ENCODE data around the gene SRBD1. TPM values are rescaled to one million over a fixed set of nuclear protein-coding genes. Genes with fewer than 3 reads are reported as not detected.

SRBD1 gene
- total and polyA plus RNA-seq, 7 donors = 2.3 to 6.4 (median 4.0) TPM

DNA sequence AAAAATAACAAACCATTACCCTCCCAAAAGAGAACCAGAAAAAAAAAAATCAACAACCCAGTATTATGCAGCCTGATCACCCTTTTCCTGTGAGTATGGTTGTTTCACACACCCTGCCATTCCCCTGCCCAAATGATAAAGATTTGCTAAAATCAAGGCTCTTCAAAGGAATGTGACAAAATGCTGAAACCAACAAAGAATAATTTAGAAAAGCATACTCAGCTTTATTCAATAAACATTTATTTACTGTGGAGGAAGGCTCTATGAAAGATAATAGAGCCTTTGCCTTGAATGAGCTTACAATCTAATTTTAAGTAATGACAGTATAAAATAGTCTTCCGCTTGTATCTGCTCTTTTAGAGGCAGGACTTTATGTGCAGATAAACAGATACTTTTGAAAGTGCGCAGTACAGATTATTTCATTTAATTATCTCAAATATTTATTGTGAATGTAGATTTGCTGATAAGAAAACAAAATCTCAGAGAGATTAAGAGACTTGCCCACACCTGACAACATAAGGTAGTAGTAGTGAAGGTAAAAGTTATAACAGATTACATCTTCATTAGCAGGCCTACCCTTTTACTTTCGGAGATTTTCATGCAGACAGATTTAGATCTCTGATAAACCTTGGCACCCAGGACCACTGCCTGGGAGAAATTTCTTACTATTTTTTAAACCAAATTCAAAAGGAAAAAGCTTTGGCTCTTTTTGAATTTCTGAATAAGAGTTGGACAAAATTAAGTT lies 211.9 kb downstream of the SRBD1 start:
- no peaks in the 10 kb centered on the region for H3K27me3 ChIP-seq (ENCODE audit: insufficient read depth in 3 of 3, low read length in 2 of 3)
- no peak for ATAC-seq
- intact Hi-C loops (cut with DNase I) = no loop called here
- DNase-seq = no peak
- H3K4me3 ChIP-seq = no peak overlapping the region
- H3K36me3 ChIP-seq (ENCODE audit: insufficient read depth in 1 of 2, low read depth in 1 of 2) = no peaks in the 10 kb centered on the region
- TF ChIP-seq, protein P1, sequence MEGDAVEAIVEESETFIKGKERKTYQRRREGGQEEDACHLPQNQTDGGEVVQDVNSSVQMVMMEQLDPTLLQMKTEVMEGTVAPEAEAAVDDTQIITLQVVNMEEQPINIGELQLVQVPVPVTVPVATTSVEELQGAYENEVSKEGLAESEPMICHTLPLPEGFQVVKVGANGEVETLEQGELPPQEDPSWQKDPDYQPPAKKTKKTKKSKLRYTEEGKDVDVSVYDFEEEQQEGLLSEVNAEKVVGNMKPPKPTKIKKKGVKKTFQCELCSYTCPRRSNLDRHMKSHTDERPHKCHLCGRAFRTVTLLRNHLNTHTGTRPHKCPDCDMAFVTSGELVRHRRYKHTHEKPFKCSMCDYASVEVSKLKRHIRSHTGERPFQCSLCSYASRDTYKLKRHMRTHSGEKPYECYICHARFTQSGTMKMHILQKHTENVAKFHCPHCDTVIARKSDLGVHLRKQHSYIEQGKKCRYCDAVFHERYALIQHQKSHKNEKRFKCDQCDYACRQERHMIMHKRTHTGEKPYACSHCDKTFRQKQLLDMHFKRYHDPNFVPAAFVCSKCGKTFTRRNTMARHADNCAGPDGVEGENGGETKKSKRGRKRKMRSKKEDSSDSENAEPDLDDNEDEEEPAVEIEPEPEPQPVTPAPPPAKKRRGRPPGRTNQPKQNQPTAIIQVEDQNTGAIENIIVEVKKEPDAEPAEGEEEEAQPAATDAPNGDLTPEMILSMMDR (IDR thresholded peaks at IDR 0.05) = no peak
- no peak overlapping the region for H3K27ac ChIP-seq
- H3K4me1 ChIP-seq = peaks cover 10% of the 10 kb centered on the region
- H3K9me3 ChIP-seq = no peaks in the 10 kb centered on the region
- WGBS, 3 donors = 92 to 97% (median 96%) methylated on average over 3 of the region's 3 CpGs

DNA sequence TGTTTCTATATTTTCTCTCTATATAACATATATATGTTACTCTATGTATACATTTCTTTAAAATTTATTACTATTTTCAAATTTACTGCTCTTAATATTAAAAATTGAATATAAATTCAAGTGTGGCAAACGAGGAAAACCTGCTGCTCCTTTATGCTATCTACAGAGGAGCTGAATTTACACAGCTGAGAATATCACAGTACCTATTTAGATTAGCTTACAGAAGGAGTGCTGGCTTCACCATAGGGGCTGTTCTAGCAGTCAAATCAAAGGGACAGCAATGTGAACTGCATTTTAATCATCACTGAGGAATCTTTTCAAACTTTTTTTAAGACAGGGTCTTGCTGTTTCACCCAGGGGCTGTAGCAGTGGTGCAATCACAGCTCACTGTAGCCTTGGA lies 213.8 kb downstream of the SRBD1 start:
- Histone ChIP-seq H3K4me3 (no peak overlapping the region), H3K9me3 (no peaks in the 10 kb centered on the region), H3K27ac (no peak overlapping the region), H3K27me3 (ENCODE audit: insufficient read depth in 3 of 3, low read length in 2 of 3) (no peaks in the 10 kb centered on the region), H3K4me1 (peaks cover 10% of the 10 kb centered on the region), H3K36me3 (ENCODE audit: insufficient read depth in 1 of 2, low read depth in 1 of 2) (peaks cover 0 to 5% of the 10 kb centered on the region in 2 donors)
- WGBS, 3 donors = 85 to 94% (median 90%) methylated on average over 1 of the region's 1 CpG
- no peak for ATAC-seq
- no peak for DNase-seq
- TF ChIP-seq, protein P1 (IDR thresholded peaks at IDR 0.05) = no peak
- intact Hi-C loops (cut with DNase I) = no loop called here

DNA sequence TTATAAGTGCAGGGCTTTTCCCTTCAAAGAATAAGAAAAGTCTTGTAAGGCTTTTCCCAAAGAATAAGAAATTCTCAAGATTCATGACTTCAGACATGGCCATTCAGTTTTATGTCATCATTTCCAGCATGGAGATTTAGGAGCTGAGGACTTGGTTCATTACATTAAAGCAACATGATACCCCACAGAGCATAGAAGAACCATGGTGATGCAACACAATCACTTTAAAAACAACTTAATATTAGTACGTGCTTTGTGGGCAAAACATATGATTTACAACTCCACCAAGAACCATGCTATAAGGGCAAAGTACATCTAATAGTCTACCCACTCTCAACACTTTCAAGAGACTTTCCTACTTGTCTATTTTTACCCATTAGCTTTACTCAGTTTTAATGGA lies 214.4 kb downstream of the SRBD1 start:
- DNase-seq (no peak), ATAC-seq (no peak)
- no peaks in the 10 kb centered on the region for H3K9me3 ChIP-seq
- peaks cover 10% of the 10 kb centered on the region for H3K4me1 ChIP-seq
- WGBS, 3 donors = 33 to 46% (median 40%) methylated on average over 1 of the region's 1 CpG
- peaks cover 0 to 5% of the 10 kb centered on the region in 2 donors for H3K36me3 ChIP-seq (ENCODE audit: insufficient read depth in 1 of 2, low read depth in 1 of 2)
- intact Hi-C loops (cut with DNase I) = no loop called here
- H3K27me3 ChIP-seq (ENCODE audit: insufficient read depth in 3 of 3, low read length in 2 of 3) = no peaks in the 10 kb centered on the region
- TF ChIP-seq, protein P1 (IDR thresholded peaks at IDR 0.05) = no peak
- no peak overlapping the region for H3K4me3 ChIP-seq
- H3K27ac ChIP-seq = no peak overlapping the region

DNA sequence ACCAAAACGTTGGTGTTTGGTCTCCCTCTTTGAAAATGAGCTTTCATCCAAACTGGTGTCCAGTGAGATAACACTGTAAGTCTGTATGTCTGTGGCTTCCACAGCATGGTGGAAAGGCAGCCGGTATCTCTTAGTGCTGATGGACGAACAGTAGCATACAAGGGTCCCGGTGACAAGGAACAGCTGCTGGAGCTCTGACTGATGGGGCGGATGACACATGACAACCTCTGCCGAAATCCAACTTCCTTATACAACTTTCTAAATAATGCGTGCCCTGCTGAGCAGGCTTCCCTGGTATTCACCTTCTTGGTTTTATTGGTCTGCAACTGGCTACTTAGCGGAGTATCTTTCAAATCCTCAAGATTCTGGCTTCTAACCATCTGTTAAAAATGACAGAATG lies 216.2 kb downstream of the SRBD1 start:
- ATAC-seq = peak in 1 of 4 donors; percentile 78
- H3K36me3 ChIP-seq (ENCODE audit: insufficient read depth in 1 of 2, low read depth in 1 of 2) = peaks cover 0 to 5% of the 10 kb centered on the region in 2 donors
- intact Hi-C loops (cut with DNase I) = no loop called here
- 82 to 84% (median 83%) methylated on average over 8 of the region's 8 CpGs for WGBS, 3 donors
- H3K4me3 ChIP-seq = no peak overlapping the region
- TF ChIP-seq, protein P1 (IDR thresholded peaks at IDR 0.05) = no peak
- no peak for DNase-seq
- no peaks in the 10 kb centered on the region for H3K9me3 ChIP-seq
- no peak overlapping the region for H3K27ac ChIP-seq
- H3K27me3 ChIP-seq (ENCODE audit: insufficient read depth in 3 of 3, low read length in 2 of 3) = no peaks in the 10 kb centered on the region
- peaks cover 10% of the 10 kb centered on the region for H3K4me1 ChIP-seq

DNA sequence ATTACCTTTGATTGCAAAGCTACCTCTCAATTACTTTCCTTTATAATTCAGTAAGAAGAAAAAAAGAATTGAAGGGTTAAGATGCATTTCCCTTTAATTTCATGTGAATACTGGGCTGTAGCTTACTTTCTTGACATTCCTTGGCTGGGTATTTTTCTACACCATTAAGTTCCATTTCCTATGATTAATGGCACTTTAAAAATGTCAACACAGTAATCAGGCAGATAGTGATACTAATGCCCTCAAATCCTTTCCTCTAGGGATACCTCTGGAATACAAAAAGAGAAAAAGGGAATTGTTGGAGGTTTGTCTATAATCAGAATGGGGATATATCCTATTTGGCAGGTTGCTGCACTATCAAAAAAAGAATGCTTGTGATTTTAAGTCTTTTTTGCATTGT lies 216.9 kb downstream of the SRBD1 start:
- no peaks in the 10 kb centered on the region for H3K27me3 ChIP-seq (ENCODE audit: insufficient read depth in 3 of 3, low read length in 2 of 3)
- DNase-seq (no peak), ATAC-seq (no peak)
- no peaks in the 10 kb centered on the region for H3K9me3 ChIP-seq
- peaks cover 0 to 8% of the 10 kb centered on the region in 2 donors for H3K36me3 ChIP-seq (ENCODE audit: insufficient read depth in 1 of 2, low read depth in 1 of 2)
- TF ChIP-seq, protein P1 (IDR thresholded peaks at IDR 0.05) = no peak
- intact Hi-C loops (cut with DNase I) = no loop called here
- H3K4me1 ChIP-seq = peaks cover 9% of the 10 kb centered on the region
- H3K4me3 ChIP-seq = no peak overlapping the region
- H3K27ac ChIP-seq = no peak overlapping the region

Measured in psoas muscle (tissue), 8 donors.